Neural cell (in vitro differentiated cells): Measurements from ENCODE around the gene SNTA1.

Experiments used
- TAF1 ChIP-seq: IDR thresholded peaks from 2 replicates; pipeline ENCODE4 v1.6.1; 2012; ENCODE audit warnings: low read depth
- TF ChIP-seq, protein P1 (sequence below): fragments of 450-650 bp; IDR thresholded peaks from 2 replicates; pipeline ENCODE4 v1.5.1; 2014; ENCODE audit warnings: antibody characterized with exemption, mild to moderate bottlenecking, moderate library complexity; ENCODE audit not compliant: poor library complexity, severe bottlenecking

DNA sequence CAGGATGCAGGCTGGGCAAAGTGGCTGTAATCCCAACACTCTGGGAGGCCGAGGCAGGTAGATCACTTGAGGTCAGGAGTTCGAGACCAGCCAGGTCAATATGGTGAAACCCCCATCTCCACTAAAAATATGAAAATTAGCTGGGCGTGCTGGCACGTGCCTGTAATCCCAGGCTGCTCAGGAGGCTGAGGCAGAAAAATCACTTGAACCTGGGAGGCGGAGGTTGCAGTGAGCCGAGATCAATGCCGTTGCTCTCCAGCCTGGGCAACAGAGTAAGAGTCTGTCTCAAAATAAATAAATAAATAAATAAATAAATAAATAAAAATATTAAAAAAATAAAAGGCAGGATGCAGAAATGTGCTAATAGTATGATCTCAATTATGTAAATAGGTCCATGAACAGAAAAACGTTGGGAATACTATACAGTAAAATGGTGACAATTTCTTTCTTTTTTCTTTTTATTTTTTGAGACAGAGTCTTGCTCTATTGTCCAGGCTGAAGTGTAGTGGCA is 37.9 kb upstream of the SNTA1 start:
- TF ChIP-seq, protein P1, sequence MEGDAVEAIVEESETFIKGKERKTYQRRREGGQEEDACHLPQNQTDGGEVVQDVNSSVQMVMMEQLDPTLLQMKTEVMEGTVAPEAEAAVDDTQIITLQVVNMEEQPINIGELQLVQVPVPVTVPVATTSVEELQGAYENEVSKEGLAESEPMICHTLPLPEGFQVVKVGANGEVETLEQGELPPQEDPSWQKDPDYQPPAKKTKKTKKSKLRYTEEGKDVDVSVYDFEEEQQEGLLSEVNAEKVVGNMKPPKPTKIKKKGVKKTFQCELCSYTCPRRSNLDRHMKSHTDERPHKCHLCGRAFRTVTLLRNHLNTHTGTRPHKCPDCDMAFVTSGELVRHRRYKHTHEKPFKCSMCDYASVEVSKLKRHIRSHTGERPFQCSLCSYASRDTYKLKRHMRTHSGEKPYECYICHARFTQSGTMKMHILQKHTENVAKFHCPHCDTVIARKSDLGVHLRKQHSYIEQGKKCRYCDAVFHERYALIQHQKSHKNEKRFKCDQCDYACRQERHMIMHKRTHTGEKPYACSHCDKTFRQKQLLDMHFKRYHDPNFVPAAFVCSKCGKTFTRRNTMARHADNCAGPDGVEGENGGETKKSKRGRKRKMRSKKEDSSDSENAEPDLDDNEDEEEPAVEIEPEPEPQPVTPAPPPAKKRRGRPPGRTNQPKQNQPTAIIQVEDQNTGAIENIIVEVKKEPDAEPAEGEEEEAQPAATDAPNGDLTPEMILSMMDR, result no peak
- TF ChIP-seq TAF1, result no peak
